Naive thymus-derived CD4-positive, alpha-beta T cell (primary cell): ENCODE measurements around the gene ZNF532. TPM values are rescaled to one million over a fixed set of nuclear protein-coding genes. Genes with fewer than 3 reads are reported as not detected.
"Not testable (repeated sequence)": the region's sequence is repeated elsewhere in the genome, so short reads cannot be mapped to it uniquely, and the experiment has no call there.

Source experiments
- ATAC-seq: fragments of 150-1000 bp; cut with Tn5 transposase; 2 replicates; pipeline ENCODE4 v1.10.0; 2021; ENCODE audit warnings: mild to moderate bottlenecking, moderate library complexity
- CTCF ChIA-PET: fragments of 350-600 bp; sonication (Branson Sonifier 250); formaldehyde crosslinking; loops from one replicate; lab custom pipeline; 2021; ENCODE audit warnings: antibody characterized with exemption; lab: Charles Lee
- POLR2A ChIA-PET: fragments of 350-600 bp; sonication (Branson Sonifier 250); formaldehyde crosslinking; loops from one replicate; lab custom pipeline; 2021; ENCODE audit warnings: antibody characterized with exemption, inconsistent platforms; lab: Charles Lee
- DNase-seq, 9 donors: peaks; one replicate each; pipeline versions ENCODE4 v3.0.0 to v3.0.0-alpha.2; 2020 to 2022; ENCODE audit warnings: mixed read lengths in 1 of 9
- H3K27ac ChIP-seq: one replicate; pipeline ENCODE4 v1.7.0; 2013; ENCODE audit warnings: mild to moderate bottlenecking, low read depth, low read length, moderate library complexity
- H3K27me3 ChIP-seq, 2 donors: one replicate each; pipeline ENCODE4 v1.7.0; 2013; ENCODE audit warnings: low read length in 2 of 2, mild to moderate bottlenecking in 2 of 2, moderate library complexity in 2 of 2; ENCODE audit not compliant: control insufficient read depth in 2 of 2, insufficient read depth in 2 of 2
- H3K36me3 ChIP-seq, 3 experiments: 1 replicate in 2 of 3; 2 replicates in 1 of 3; pipeline ENCODE4 v1.7.0; 2013; ENCODE audit warnings: low read length in 3 of 3, mild to moderate bottlenecking in 3 of 3, moderate library complexity in 1 of 3; ENCODE audit not compliant: insufficient read depth in 3 of 3, control insufficient read depth in 2 of 3
- H3K4me1 ChIP-seq, 2 donors: one replicate each; pipeline ENCODE4 v1.7.0; 2013; ENCODE audit warnings: low read length in 2 of 2, mild to moderate bottlenecking in 2 of 2, moderate library complexity in 1 of 2; ENCODE audit not compliant: control insufficient read depth in 2 of 2, insufficient read depth in 2 of 2
- H3K4me3 ChIP-seq: 2 replicates; pipeline ENCODE4 v1.7.0; 2013; ENCODE audit warnings: mild to moderate bottlenecking, low read length
- H3K9me3 ChIP-seq, 3 experiments: 1 replicate in 2 of 3; 2 replicates in 1 of 3; pipeline ENCODE4 v1.7.0; 2013; ENCODE audit warnings: low read length in 3 of 3; ENCODE audit not compliant: control insufficient read depth in 2 of 3
- H3K27ac Mint-ChIP-seq, 9 donors: one replicate each; pipeline ENCODE4 v1.8.0; 2020 to 2022; ENCODE audit warnings: mixed read lengths in 9 of 9, mild to moderate bottlenecking in 8 of 9, moderate library complexity in 5 of 9, inconsistent platforms in 2 of 9
- H3K27me3 Mint-ChIP-seq, 5 donors: one replicate each; pipeline ENCODE4 v1.8.0; 2021 to 2022; ENCODE audit warnings: mixed read lengths in 5 of 5, mild to moderate bottlenecking in 1 of 5
- H3K36me3 Mint-ChIP-seq, 5 donors: one replicate each; pipeline ENCODE4 v1.8.0; 2020 to 2022; ENCODE audit warnings: mixed read lengths in 5 of 5, mild to moderate bottlenecking in 3 of 5, inconsistent platforms in 1 of 5
- H3K4me1 Mint-ChIP-seq, 7 donors: one replicate each; pipeline ENCODE4 v1.8.0; 2020 to 2022; ENCODE audit warnings: mixed read lengths in 7 of 7, mild to moderate bottlenecking in 3 of 7, inconsistent platforms in 1 of 7
- H3K4me3 Mint-ChIP-seq, 10 donors: one replicate each; pipeline ENCODE4 v1.8.0; 2020 to 2022; ENCODE audit warnings: mild to moderate bottlenecking in 10 of 10, mixed read lengths in 10 of 10, moderate library complexity in 6 of 10, inconsistent platforms in 2 of 10
- H3K9me3 Mint-ChIP-seq, 11 donors: one replicate each; pipeline ENCODE4 v1.8.0; 2020 to 2022; ENCODE audit warnings: mixed read lengths in 11 of 11, mild to moderate bottlenecking in 4 of 11, inconsistent platforms in 1 of 11, moderate library complexity in 1 of 11
- intact Hi-C, 2 donors: fragments of 100-400 bp; cut with micrococcal nuclease; formaldehyde crosslinking; loops; one replicate each; pipeline ENCODE4 v1.15.1; 2023
- polyA plus RNA-seq, 2 donors: library from polyadenylated mRNA; unstranded; fragments of 300-500 nt; fragmentation: Illumina TruSeq; gene quantifications; one replicate each; pipeline ENCODE4 v1.2.3, GENCODE V29; 2021
- total RNA-seq, 6 experiments: library from RNA in 5 of 6; stranded (reverse) in 5 of 6; gene quantifications; 1 replicate in 5 of 6; 2 replicates in 1 of 6; pipeline ENCODE4 v1.2.3 and lab custom pipeline; 2021 to 2026

Gene ZNF532
- total and polyA plus RNA-seq, 7 experiments from 2014 or later, result 0.28 to 15.7 (median 13.3) TPM; not detected in 1

- Mint-ChIP-seq H3K4me1 (peaks cover 0 to 15% (median 9%) of the 10 kb centered on the region in 7 donors), H3K27ac (no peak overlapping the region), H3K27me3 (peaks cover 0 to 24% (median 18%) of the 10 kb centered on the region in 5 donors), H3K36me3 (no peaks in the 10 kb centered on the region), H3K4me3 (no peak overlapping the region), H3K9me3 (no peaks in the 10 kb centered on the region)
- no peak overlapping the region for H3K4me3 ChIP-seq
- POLR2A ChIA-PET, result no interaction called here
- intact Hi-C loops, result no loop called here
- H3K27ac ChIP-seq, result no peak overlapping the region
- no peaks in the 10 kb centered on the region for H3K27me3 ChIP-seq
- no peak for ATAC-seq
- no peaks in the 10 kb centered on the region for H3K36me3 ChIP-seq
- CTCF ChIA-PET, result no interaction called here
- H3K9me3 ChIP-seq, result no peaks in the 10 kb centered on the region
- H3K4me1 ChIP-seq, result no peaks in the 10 kb centered on the region
- no peak for DNase-seq
Measured at GRCh38 chr18:58911241-58911640, 46.6 kb downstream of the ZNF532 start.

GRCh38 chr18:58911766-58912165, 47.1 kb downstream of the ZNF532 start:
- H3K27ac Mint-ChIP-seq, result peak overlapping the region in 1 of 9 donors; percentile 9
- Histone ChIP-seq H3K36me3 (no peaks in the 10 kb centered on the region), H3K4me3 (no peak overlapping the region), H3K27me3 (no peaks in the 10 kb centered on the region), H3K9me3 (no peaks in the 10 kb centered on the region), H3K4me1 (no peaks in the 10 kb centered on the region), H3K27ac (no peak overlapping the region)
- H3K9me3 Mint-ChIP-seq, result peaks cover 0 to 1% (median 0%) of the 10 kb centered on the region in 11 donors
- intact Hi-C loops, result no loop called here
- H3K4me3 Mint-ChIP-seq, result no peak overlapping the region
- ChIA-PET CTCF (no interaction called here), POLR2A (no interaction called here)
- DNase-seq, result no peak
- no peaks in the 10 kb centered on the region for H3K36me3 Mint-ChIP-seq
- ATAC-seq, result no peak
- peaks cover 0 to 23% (median 18%) of the 10 kb centered on the region in 5 donors for H3K27me3 Mint-ChIP-seq
- H3K4me1 Mint-ChIP-seq, result peaks cover 0 to 15% (median 9%) of the 10 kb centered on the region in 7 donors

- ATAC-seq, result no peak
- Mint-ChIP-seq H3K4me3 (no peak overlapping the region), H3K4me1 (peaks cover 0 to 15% (median 9%) of the 10 kb centered on the region in 7 donors), H3K27ac (no peak overlapping the region), H3K27me3 (peaks cover 3 to 11% (median 5%) of the 10 kb centered on the region in 5 donors), H3K9me3 (peaks cover 0 to 1% (median 0%) of the 10 kb centered on the region in 11 donors), H3K36me3 (peaks cover 0 to 7% (median 0%) of the 10 kb centered on the region in 5 donors)
- Histone ChIP-seq H3K4me3 (no peak overlapping the region), H3K27ac (no peak overlapping the region), H3K9me3 (no peaks in the 10 kb centered on the region), H3K27me3 (no peaks in the 10 kb centered on the region), H3K36me3 (no peaks in the 10 kb centered on the region), H3K4me1 (no peaks in the 10 kb centered on the region)
- no peak for DNase-seq
- intact Hi-C loops, result no loop called here
- POLR2A ChIA-PET, result no interaction called here
- CTCF ChIA-PET, result no interaction called here
Measured at GRCh38 chr18:58915006-58915799, 50.5 kb downstream of the ZNF532 start.

- ChIA-PET POLR2A (no interaction called here), CTCF (no interaction called here)
- Mint-ChIP-seq H3K4me3 (no peak overlapping the region), H3K27me3 (peaks cover 3 to 11% (median 4%) of the 10 kb centered on the region in 5 donors), H3K27ac (no peak overlapping the region), H3K36me3 (peaks cover 0 to 7% (median 0%) of the 10 kb centered on the region in 5 donors), H3K9me3 (peaks cover 0 to 1% (median 0%) of the 10 kb centered on the region in 11 donors), H3K4me1 (peaks cover 0 to 15% (median 11%) of the 10 kb centered on the region in 7 donors)
- Histone ChIP-seq H3K9me3 (no peaks in the 10 kb centered on the region), H3K36me3 (no peaks in the 10 kb centered on the region), H3K4me1 (no peaks in the 10 kb centered on the region), H3K27ac (no peak overlapping the region), H3K27me3 (no peaks in the 10 kb centered on the region), H3K4me3 (no peak overlapping the region)
- no peak for ATAC-seq
- no peak for DNase-seq
- intact Hi-C loops, result no loop called here
Measured at GRCh38 chr18:58915995-58916394, 51.3 kb downstream of the ZNF532 start.

- H3K36me3 ChIP-seq, H3K9me3 ChIP-seq, H3K27me3 ChIP-seq, H3K4me1 ChIP-seq, DNase-seq, H3K27ac Mint-ChIP-seq, H3K4me3 ChIP-seq, ATAC-seq, H3K4me1 Mint-ChIP-seq, CTCF ChIA-PET, H3K4me3 Mint-ChIP-seq, POLR2A ChIA-PET, intact Hi-C loops, H3K27ac ChIP-seq: not testable (repeated sequence)
- H3K36me3 Mint-ChIP-seq, result peaks cover 0 to 11% (median 0%) of the 10 kb centered on the region in 5 donors
- peaks cover 4 to 11% (median 9%) of the 10 kb centered on the region in 5 donors for H3K27me3 Mint-ChIP-seq
- H3K9me3 Mint-ChIP-seq, result peaks cover 0 to 10% (median 5%) of the 10 kb centered on the region in 11 donors
Measured at GRCh38 chr18:58919934-58920333, 55.3 kb downstream of the ZNF532 start.

- Mint-ChIP-seq H3K36me3 (peaks cover 0 to 11% (median 0%) of the 10 kb centered on the region in 5 donors), H3K27me3 (peaks cover 6 to 26% (median 15%) of the 10 kb centered on the region in 5 donors), H3K4me3 (no peak overlapping the region), H3K4me1 (peaks cover 0 to 4% (median 0%) of the 10 kb centered on the region in 7 donors), H3K9me3 (peaks cover 0 to 19% (median 3%) of the 10 kb centered on the region in 11 donors), H3K27ac (no peak overlapping the region)
- ChIA-PET POLR2A (no interaction called here), CTCF (no interaction called here)
- DNase-seq, result no peak
- Histone ChIP-seq H3K4me1 (no peaks in the 10 kb centered on the region), H3K27me3 (no peaks in the 10 kb centered on the region), H3K36me3 (no peaks in the 10 kb centered on the region), H3K4me3 (no peak overlapping the region), H3K9me3 (no peaks in the 10 kb centered on the region), H3K27ac (no peak overlapping the region)
- intact Hi-C loops, result no loop called here
- ATAC-seq, result no peak
Measured at GRCh38 chr18:58922995-58923394, 58.3 kb downstream of the ZNF532 start.
